Activated CD4-positive, alpha-beta T cell treated with anti-CD3 and anti-CD28 coated beads, Interleukin-2, amount 10 ng/mL, durations not matched to agents 24 days and 14 days (primary cell): ENCODE measurements around the gene TXN. TPM values are rescaled to one million over a fixed set of nuclear protein-coding genes. Genes with fewer than 3 reads are reported as not detected.

Source experiments
- DNase-seq: peaks from one replicate; pipeline ENCODE4 v3.0.0; 2022
- H3K27ac Mint-ChIP-seq: one replicate; pipeline ENCODE4 v1.8.0; 2022; ENCODE audit warnings: mild to moderate bottlenecking, mixed read lengths
- H3K27me3 Mint-ChIP-seq: one replicate; pipeline ENCODE4 v1.8.0; 2022; ENCODE audit warnings: mixed read lengths
- H3K36me3 Mint-ChIP-seq: one replicate; pipeline ENCODE4 v1.8.0; 2022; ENCODE audit warnings: low read depth, mild to moderate bottlenecking, mixed read lengths
- H3K4me1 Mint-ChIP-seq: one replicate; pipeline ENCODE4 v1.8.0; 2021; ENCODE audit warnings: mixed read lengths
- H3K4me3 Mint-ChIP-seq: one replicate; pipeline ENCODE4 v1.8.0; 2022; ENCODE audit warnings: mild to moderate bottlenecking, moderate library complexity, mixed read lengths
- H3K9me3 Mint-ChIP-seq: one replicate; pipeline ENCODE4 v1.8.0; 2021; ENCODE audit warnings: mixed read lengths
- intact Hi-C: fragments of 100-400 bp; cut with micrococcal nuclease; formaldehyde crosslinking; loops from one replicate; pipeline ENCODE4 v1.15.1; 2023
- total RNA-seq: library from RNA; stranded (reverse); gene quantifications from 2 replicates; pipeline ENCODE4 v1.2.3, GENCODE V29; 2022

TXN gene
- 463 TPM in 2 replicates for total RNA-seq

DNA sequence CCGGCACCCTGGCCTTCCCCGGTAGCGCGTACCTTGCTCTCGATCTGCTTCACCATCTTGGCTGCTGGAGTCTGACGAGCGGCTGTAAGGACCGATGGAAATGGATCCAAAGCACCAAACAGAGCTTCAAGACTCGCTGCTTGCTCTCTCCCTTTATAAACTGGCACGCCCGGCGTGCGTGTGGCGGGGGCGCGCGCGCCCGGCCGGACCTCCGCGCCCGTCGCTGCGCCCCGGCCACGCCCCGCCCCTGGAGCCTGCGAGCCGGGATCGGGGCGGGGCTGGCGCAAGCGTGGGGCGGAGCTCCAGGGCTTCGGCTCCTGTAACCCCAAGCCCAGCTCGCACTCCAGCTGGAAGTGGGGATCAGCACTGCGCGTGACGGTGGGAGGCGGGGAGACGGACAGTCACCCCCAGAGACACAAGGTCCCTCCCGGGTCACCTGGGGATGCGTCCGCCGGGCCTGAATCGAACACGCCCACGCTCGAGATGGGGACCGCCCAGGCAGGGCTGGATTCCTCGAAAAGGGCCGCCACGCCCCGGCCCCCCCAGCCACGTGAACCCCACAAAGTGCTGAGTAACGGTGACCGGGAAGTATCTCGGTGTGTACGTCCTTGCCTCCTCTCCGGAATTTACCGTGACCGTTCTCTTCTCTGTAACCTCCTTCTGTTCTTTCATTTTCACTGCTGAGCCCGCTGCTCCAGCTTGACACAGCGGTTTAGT is at the start of gene TXN:
TSS of gene TXN (minus strand) at position 128 of the 717 bp plus-strand sequence. CDS start at position 56, 72 bp downstream.
- H3K27ac Mint-ChIP-seq, result peak within 1 kb of the TSS; percentile 99
- H3K27me3 Mint-ChIP-seq, result peaks cover 4% of the 10 kb centered on the region
- peak within 1 kb of the TSS; percentile 96 for H3K4me3 Mint-ChIP-seq
- no peaks in the 10 kb centered on the region for H3K9me3 Mint-ChIP-seq
- intact Hi-C loops, result loop anchor here (1.0 to 10.0 kb wide), 7 partner anchors 109 to 1322 kb away; partner anchors contain the start of genes ABITRAM, CTNNAL1, ELP1 and TMEM245
- peaks cover 33% of the 10 kb centered on the region for H3K36me3 Mint-ChIP-seq
- DNase-seq, result peak; percentile 96
- H3K4me1 Mint-ChIP-seq, result peaks cover 43% of the 10 kb centered on the region

DNA sequence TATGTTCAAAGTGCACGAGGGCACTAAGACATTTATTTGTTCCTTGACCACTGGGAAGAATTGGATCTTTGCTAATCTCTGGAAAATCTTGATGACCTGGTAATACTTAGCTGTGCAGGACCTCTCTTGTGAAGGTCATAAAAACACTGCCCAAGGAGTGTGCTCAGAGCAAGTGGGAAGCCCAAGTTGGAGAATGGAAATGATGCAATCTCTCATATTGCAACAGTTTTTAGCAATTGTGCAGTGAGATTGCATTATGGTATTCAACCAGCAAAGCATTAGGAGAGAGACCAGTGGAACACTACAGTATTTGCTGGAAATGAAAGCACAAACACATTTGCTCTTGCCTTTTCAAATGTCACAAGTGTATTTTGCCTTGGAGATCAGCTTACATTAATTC is 46.8 kb upstream of the TXN start:
- intact Hi-C loops, result no loop called here
- no peaks in the 10 kb centered on the region for H3K9me3 Mint-ChIP-seq
- peaks cover under 1% of the 10 kb centered on the region for H3K4me1 Mint-ChIP-seq
- H3K27ac Mint-ChIP-seq, result no peak overlapping the region
- H3K36me3 Mint-ChIP-seq, result no peaks in the 10 kb centered on the region
- no peak for DNase-seq
- no peak overlapping the region for H3K4me3 Mint-ChIP-seq
- peaks cover 7% of the 10 kb centered on the region for H3K27me3 Mint-ChIP-seq

DNA sequence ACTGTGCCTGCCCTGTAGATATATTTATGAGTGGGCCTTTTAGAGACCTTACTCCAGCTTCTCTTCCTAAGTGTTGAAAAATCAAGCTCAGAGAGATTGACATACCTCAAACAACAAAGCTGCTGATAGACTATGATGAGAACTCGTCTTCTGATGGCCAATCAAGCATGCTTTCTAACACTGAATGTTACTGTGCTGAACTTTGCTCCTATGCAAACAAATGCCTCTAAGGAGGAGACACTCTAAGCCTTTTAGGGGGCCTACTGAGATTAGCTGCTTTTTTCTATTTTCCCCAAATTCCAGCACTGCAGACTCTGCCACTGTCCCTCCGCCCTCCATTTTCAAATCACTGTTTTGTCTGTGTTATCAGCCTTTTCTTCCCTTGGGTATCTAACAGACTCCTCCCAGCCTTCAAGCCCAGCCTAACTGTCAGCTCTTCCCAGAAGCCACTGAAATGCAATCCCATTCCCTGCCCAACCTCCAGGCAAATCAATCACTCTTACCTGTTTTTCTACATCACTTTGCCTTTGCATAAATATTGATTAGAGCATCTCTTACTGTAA is 41.8 kb upstream of the TXN start:
- intact Hi-C loops, result no loop called here
- no peak overlapping the region for H3K27ac Mint-ChIP-seq

DNA sequence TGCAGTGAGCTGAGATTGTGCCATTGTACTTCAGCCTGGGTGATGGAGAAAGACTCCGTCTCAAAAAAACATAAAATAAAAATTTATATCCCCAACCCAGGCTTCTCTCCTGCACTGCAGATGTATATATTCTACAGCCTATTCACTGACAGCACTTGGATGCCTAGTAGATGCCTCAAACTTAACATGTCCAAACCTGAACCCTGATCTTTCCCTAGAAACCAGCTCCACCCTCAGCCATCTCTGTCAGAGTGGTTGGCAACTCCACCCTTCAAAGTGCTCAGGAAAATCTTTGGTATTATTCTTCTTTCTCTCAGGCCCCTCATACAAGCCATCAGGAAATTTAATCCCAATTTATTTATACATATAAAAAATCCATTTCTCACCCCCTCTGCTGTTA is 36.9 kb upstream of the TXN start:
- no peaks in the 10 kb centered on the region for H3K9me3 Mint-ChIP-seq
- H3K27ac Mint-ChIP-seq, result no peak overlapping the region
- peaks cover 2% of the 10 kb centered on the region for H3K27me3 Mint-ChIP-seq
- DNase-seq, result no peak
- H3K4me3 Mint-ChIP-seq, result no peak overlapping the region
- intact Hi-C loops, result no loop called here
- H3K36me3 Mint-ChIP-seq, result no peaks in the 10 kb centered on the region
- no peaks in the 10 kb centered on the region for H3K4me1 Mint-ChIP-seq

More for the DNA sequence above, 41.8 kb upstream of the TXN start:
- Mint-ChIP-seq H3K4me3 (no peak overlapping the region), H3K27me3 (peaks cover 5% of the 10 kb centered on the region), H3K9me3 (no peaks in the 10 kb centered on the region), H3K4me1 (no peaks in the 10 kb centered on the region), H3K36me3 (no peaks in the 10 kb centered on the region)
- DNase-seq, result no peak

DNA sequence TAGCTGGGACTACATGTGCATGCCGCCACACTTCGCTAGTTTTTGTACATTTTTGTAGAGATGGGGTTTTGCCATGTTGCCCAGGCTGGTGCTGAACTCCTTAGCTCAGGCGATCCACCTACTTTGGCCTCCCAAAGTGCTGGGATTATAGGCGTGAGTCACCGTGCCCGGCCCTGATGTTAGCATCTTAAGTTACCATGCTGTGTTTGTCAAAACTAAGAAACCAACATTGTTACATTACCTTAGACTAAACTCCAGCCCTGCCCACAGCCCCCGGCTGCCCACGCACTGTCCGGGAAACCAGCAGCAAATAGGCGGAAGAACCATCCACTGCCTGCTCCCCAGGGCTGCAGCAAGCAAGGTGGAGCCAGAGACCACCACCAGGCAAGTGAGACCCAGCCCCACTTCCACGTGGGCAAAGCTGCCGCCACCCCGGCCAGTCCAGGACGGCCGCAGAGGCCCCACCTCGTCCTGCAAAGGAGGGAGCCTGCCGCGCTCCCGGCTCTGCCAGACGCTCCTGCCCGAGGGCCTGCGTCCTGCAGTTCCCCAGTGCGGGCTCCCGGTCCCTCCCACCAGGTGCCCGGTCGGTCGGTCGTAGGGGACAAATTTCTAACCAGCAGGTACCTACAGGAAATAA is 35.7 kb upstream of the TXN start:
- DNase-seq, result no peak
- intact Hi-C loops, result no loop called here
- Mint-ChIP-seq H3K36me3 (no peaks in the 10 kb centered on the region), H3K27me3 (peaks cover 2% of the 10 kb centered on the region), H3K27ac (no peak overlapping the region), H3K4me3 (no peak overlapping the region), H3K4me1 (no peaks in the 10 kb centered on the region), H3K9me3 (no peaks in the 10 kb centered on the region)

DNA sequence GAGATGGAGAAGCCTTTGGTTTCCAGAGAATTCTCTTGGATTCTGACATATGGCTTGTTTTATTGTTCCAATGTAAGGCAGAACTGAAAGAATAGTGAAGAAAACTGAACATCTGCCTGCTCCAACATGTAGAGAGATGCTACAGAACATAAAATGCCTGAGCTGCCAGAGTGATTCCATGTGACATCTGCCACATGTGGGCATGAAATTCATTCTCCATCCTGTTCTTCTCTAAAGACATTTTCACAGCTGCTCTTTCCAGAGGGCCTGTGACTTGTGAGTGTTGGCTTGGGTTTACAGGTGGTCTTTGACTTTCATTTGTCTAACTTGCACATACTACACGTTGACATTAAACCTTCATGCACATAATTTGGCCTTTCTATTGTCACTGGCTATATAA is 33.7 kb upstream of the TXN start:
- Mint-ChIP-seq H3K36me3 (no peaks in the 10 kb centered on the region), H3K27me3 (peaks cover 2% of the 10 kb centered on the region), H3K4me1 (no peaks in the 10 kb centered on the region), H3K27ac (no peak overlapping the region), H3K9me3 (no peaks in the 10 kb centered on the region), H3K4me3 (no peak overlapping the region)
- intact Hi-C loops, result no loop called here
- DNase-seq, result no peak

DNA sequence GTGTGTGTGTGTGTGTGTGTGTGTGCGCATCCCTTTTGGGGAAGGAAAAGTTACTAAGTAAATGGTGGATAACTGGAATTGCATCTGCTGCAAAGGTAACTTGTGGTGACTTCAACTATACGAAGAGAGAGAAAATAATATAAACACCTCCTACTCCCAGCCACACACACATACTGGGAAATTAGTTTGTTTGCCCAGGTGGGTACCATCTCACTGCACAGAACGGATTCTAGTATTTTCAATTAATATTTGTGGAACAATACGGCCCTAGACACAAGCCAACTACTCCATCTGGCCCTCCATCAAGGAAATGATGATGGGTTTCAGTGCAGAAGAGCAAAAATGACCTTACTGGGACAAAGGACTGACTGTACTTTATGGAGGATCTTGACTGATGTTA is 32.2 kb upstream of the TXN start:
- no peaks in the 10 kb centered on the region for H3K9me3 Mint-ChIP-seq
- H3K4me1 Mint-ChIP-seq, result no peaks in the 10 kb centered on the region
- intact Hi-C loops, result no loop called here
- H3K36me3 Mint-ChIP-seq, result no peaks in the 10 kb centered on the region
- DNase-seq, result no peak
- H3K27ac Mint-ChIP-seq, result no peak overlapping the region
- no peaks in the 10 kb centered on the region for H3K27me3 Mint-ChIP-seq
- H3K4me3 Mint-ChIP-seq, result no peak overlapping the region

DNA sequence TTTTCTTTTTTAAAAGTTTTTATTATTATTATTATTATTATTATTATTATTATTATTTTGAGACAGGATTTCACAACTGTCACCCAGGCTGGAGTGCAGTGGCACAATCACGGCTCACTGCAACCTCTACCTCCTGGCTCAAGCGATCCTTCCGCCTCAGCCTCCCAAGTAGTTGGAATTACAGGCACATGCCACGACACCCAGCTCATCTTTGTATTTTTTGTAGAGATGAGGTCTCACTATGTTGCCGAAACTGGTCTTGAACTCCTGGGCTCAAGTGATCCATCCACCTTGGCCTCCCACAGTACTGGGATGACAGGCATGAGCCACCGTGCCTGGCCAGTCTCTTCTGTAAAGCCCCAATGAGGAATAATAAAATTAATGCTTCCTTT is 31.0 kb upstream of the TXN start:
- DNase-seq, result no peak
- no peaks in the 10 kb centered on the region for H3K27me3 Mint-ChIP-seq
- H3K4me1 Mint-ChIP-seq, result no peaks in the 10 kb centered on the region
- H3K9me3 Mint-ChIP-seq, result no peaks in the 10 kb centered on the region
- intact Hi-C loops, result no loop called here
- H3K27ac Mint-ChIP-seq, result no peak overlapping the region
- no peak overlapping the region for H3K4me3 Mint-ChIP-seq
- no peaks in the 10 kb centered on the region for H3K36me3 Mint-ChIP-seq

DNA sequence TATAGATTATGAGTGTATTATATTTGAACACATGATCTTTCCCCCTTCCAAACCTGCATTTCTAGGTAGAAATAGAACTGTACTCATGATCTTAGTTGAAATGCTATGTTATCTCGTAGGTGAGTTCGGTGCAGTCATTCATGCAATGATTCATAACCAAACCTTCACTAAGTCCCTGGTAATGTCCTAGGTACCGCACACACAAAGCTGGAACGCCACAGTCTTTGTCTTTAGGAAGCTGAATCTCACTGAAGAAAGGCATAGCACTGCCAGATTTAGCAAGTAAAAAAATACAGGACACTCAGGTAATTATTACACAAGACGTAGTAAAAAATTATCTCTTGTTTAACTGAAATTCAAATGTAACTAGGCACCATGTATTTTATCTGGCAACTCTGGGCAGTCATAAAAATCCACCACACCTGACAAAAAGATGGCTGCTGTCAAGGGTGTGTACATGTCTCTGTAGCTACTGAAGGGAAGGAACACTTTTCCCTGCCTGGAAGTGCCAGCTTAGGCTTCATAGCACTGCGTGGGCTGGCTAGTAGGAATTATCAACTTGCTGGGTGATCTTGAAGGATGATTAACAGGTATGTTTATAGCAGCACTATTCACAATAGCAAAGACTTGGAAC is 28.0 kb upstream of the TXN start:
- H3K27me3 Mint-ChIP-seq, result peaks cover 1% of the 10 kb centered on the region
- no peak overlapping the region for H3K4me3 Mint-ChIP-seq
- intact Hi-C loops, result no loop called here
- H3K9me3 Mint-ChIP-seq, result no peaks in the 10 kb centered on the region
- H3K36me3 Mint-ChIP-seq, result no peaks in the 10 kb centered on the region
- H3K27ac Mint-ChIP-seq, result no peak overlapping the region
- no peak for DNase-seq
- no peaks in the 10 kb centered on the region for H3K4me1 Mint-ChIP-seq

DNA sequence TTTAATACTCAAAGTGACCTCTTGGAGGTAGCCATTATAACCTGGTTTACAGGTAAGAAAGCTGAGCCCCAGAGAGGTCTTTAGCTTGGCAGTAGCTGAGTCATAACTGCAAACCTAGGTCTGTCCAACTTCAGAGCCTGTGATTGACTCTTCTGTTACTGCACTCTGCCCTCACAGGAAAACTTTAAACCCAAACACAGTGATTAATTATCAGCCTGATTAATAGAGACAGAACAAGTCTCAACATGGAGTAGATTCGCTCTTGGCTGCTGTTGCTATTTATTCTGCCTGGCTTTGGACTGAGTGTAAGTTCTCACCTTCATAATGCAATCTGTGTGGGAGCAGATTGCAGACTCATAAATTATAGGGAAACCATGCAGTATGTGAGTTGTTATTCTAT is 27.4 kb upstream of the TXN start:
- Mint-ChIP-seq H3K4me1 (no peaks in the 10 kb centered on the region), H3K4me3 (no peak overlapping the region), H3K9me3 (no peaks in the 10 kb centered on the region), H3K27ac (no peak overlapping the region), H3K27me3 (peaks cover 1% of the 10 kb centered on the region), H3K36me3 (no peaks in the 10 kb centered on the region)
- intact Hi-C loops, result no loop called here
- DNase-seq, result no peak

DNA sequence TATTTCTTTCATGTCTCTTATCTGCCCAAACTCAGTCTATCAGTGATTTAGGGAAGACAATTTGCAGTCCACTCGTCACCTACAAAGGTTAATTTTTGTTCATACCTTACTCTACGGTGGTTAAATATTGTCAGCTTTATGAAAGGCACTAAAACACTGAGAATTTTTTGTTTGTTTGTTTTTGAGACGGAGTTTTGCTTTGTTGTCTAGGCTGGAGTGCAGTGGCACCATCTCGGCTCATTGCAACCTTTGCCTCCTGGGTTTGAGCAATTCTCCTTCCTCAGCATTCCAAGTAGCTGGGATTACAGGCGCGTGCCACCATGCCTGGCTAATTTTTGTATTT is 26.4 kb upstream of the TXN start:
- no peak overlapping the region for H3K27ac Mint-ChIP-seq
- H3K4me3 Mint-ChIP-seq, result no peak overlapping the region
- H3K4me1 Mint-ChIP-seq, result no peaks in the 10 kb centered on the region
- H3K27me3 Mint-ChIP-seq, result peaks cover 1% of the 10 kb centered on the region
- H3K9me3 Mint-ChIP-seq, result no peaks in the 10 kb centered on the region
- DNase-seq, result no peak
- H3K36me3 Mint-ChIP-seq, result no peaks in the 10 kb centered on the region
- intact Hi-C loops, result no loop called here

DNA sequence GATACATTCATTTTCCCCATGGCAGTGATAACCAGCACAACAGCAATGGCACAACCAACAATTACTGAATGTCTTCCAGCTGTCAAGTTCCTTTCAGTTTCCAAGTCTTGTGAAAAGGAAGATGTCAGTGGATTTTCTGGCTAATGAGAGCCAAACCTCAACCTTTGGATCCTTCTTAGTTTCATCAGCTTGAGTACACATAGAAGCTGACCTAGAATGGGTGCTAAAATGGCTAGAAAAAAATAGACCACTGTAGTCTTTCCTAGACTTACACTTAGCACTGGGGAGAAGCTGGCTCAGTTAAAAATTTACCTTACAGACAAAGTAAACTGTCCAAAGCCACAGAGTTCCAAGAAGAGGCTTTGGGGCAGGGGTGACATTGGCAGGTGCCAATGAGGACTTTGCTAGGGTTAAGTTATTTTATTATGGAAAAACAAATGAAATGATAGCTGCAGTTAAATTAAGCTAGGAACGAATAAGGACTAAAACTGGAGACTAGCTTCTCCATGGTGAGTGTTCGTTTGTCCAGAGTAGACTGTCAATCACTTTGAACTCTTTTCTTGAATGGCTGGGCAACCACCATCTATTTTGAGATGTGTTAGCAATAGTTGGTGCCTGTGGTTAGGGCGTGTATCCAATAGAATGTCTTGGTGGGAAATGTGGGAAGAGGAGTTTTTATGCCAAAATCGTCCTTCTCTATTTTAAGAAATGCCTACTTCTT is 25.9 kb upstream of the TXN start:
- no peak overlapping the region for H3K4me3 Mint-ChIP-seq
- H3K27me3 Mint-ChIP-seq, result peaks cover 1% of the 10 kb centered on the region
- no peaks in the 10 kb centered on the region for H3K4me1 Mint-ChIP-seq
- no peak for DNase-seq
- intact Hi-C loops, result no loop called here
- no peaks in the 10 kb centered on the region for H3K36me3 Mint-ChIP-seq
- no peak overlapping the region for H3K27ac Mint-ChIP-seq
- no peaks in the 10 kb centered on the region for H3K9me3 Mint-ChIP-seq

DNA sequence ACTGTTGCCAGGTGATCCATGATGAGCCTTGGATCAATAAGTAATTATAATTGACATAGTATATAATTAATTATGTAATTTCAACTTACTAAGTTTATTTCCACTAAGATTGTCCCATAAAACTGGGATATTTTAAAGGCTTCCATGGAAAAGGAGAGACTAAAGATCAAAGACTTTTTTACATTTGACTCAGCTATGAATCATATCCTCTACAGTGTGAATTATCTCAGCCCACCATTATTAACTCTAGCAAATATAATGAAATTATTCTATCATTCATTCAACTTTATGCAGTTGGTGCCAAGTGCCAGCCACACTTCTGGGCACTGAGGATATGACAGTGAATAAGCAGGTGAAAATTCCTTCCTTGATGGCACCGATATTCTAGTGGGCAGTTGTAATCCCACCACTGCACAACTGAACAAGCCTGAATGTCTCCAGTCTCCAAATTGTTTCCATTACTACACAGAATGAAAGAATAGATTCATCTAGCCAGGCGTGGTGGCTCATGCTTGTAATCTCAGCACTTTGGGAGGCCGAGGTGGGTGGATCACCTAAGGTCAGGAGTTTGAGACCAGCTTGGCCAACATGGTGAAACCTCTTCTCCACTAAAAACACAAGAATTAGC is 21.9 kb upstream of the TXN start:
- Mint-ChIP-seq H3K4me3 (no peak overlapping the region), H3K4me1 (no peaks in the 10 kb centered on the region), H3K36me3 (no peaks in the 10 kb centered on the region), H3K27ac (no peak overlapping the region), H3K9me3 (no peaks in the 10 kb centered on the region), H3K27me3 (peaks cover 10% of the 10 kb centered on the region)
- no peak for DNase-seq
- intact Hi-C loops, result no loop called here
